Inflammatory macrophage treated with lipopolysaccharide for 1 hour (primary cell): Measurements from ENCODE around the gene BOD1.

Experiments used
- DNase-seq, 2 donors: peaks; one replicate each; pipeline ENCODE4 v3.0.0-alpha.2; 2020 to 2022

BOD1 gene

DNA sequence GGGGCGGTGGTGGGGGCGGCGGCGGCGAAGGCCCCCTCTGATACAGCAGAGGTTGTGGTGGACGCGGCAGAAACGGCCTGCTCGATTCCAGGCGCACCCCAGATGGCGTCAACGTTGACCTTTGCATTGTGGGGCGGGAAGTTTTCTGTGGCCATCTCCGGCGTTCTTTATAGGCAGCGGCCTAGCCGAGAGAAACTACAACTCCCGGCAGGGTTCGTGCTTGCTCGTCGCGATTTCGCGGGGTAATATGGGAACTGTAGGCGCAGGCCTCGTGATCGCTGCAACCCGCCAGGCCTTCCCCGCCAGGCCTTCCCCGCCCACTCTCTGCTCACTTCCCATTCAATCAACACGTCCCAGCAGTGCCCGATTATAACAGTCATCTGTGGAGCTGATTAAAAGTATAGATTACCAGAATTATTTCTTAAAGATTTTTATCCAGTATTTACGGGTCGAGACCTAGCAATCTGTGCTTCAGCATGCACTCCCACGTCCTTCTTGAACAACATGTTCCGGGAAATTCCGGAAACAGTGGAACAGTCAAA lies at the start of gene BOD1:
Gene BOD1, minus strand, starts transcription at position 74 of the 542 bp plus-strand sequence. CDS start 214 bp downstream, outside the sequence.
- DNase-seq, result peak; percentile 98 to 99

DNA sequence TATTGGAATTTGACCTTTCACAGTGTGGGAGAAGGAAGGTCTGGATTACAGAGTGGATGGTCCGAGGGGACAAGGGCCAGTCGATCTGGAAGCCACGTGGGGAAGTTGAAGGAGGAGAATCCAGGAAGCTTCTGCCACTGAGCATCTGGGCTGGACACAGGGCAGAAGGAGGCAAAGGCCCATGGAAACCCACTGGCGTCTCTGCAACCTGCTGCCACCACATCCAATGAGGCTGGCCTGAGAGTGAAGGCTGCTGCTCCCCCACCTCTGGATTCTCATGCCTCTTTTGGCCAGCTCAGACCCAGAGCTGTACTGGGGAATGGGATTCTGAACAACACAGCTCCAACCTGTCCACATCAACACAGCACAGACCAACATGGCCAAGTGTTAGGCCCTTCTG lies 48.9 kb upstream of the BOD1 start:
- no peak for DNase-seq

DNA sequence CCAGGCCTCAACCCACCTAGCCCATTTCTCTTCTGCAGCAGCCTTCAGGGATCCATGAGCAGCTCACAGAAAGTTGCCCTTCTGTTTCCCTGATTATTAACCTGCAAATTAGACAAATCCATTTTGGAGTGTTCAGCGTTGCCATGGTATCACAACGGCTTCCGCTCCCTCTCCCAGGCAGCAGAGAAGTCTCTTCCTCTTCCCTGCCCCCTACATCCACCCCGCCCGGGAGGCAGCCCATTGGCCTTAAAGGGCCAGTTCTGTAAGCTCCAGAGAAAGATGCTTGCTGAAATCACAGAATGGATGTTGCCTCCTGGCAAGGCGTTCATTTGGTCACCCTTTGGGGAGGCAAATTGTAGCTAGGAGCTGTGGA lies 47.7 kb upstream of the BOD1 start:
- DNase-seq, result peak; percentile 55 to 72

DNA sequence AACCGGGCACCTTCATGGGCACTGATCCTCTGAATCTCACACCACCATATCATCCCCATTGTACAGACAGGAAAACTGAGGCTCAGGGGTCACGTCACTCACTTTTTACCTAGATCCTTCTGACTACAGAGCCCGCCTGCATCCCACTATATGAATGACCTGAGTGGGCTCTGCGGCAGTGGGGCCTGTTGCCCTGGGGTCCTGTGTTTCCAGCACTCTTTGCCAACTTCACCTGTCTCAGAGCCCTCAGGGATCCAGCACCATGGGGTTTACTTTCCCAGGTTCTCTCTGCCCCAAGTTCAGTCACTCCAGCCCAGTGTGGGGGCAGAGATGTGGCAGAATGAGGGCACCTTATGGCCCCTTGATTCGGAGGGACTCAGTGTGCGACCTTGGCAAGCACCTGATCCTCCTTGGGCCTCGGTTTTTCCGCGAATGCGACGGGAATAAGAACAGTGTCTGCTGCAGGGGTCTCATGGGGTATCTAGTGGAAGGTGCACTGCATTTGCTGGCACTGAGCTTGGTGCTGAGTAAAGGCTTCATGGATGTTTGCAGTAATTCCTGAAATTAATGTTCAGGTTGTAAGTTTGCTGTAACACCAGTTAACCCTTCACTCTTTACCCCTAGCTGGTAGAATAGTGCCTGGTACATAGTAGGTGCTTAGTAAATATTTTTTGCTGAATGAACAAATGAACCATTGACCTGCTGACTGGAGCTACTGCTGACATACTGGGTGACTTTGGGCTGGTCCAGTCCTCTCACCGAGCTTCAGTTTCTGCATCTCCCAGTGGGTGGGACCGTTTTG lies 47.1 kb upstream of the BOD1 start:
- DNase-seq, result no peak

DNA sequence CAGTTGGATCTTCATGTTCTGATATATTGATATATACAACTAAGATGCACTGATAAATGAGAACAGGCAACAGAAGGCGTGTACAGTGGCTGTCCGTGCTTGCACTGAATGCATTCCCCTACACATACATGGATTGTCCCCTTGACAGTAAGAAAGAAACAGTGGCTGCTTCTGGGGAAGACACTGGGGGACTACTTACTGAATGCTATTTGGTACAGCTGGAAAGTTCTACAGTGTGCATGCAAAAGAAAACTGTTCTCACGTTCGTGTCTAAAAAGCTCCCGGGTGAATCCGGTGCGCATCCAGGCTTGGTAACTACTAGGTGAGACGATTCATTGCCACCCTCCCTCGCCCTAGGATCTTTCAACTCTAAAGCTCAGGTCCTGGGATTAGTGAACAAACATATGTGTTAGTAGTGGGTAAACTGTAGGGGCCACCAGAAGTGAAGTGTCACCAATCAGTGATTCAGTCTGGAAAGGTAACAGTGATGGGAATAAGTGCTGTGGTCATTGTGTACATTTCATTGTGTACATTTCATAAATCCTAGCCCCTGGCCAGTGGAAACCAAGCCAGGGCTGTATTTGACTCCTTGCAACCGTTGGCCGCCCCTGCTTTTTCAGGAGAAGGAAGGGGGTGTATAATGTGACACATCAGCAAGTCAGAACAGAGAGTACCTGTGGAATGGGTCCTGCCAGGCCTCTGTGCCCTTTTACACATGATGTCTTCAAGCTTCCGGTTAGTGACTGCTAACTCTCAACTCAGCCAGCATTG lies 46.3 kb upstream of the BOD1 start:
- no peak for DNase-seq

DNA sequence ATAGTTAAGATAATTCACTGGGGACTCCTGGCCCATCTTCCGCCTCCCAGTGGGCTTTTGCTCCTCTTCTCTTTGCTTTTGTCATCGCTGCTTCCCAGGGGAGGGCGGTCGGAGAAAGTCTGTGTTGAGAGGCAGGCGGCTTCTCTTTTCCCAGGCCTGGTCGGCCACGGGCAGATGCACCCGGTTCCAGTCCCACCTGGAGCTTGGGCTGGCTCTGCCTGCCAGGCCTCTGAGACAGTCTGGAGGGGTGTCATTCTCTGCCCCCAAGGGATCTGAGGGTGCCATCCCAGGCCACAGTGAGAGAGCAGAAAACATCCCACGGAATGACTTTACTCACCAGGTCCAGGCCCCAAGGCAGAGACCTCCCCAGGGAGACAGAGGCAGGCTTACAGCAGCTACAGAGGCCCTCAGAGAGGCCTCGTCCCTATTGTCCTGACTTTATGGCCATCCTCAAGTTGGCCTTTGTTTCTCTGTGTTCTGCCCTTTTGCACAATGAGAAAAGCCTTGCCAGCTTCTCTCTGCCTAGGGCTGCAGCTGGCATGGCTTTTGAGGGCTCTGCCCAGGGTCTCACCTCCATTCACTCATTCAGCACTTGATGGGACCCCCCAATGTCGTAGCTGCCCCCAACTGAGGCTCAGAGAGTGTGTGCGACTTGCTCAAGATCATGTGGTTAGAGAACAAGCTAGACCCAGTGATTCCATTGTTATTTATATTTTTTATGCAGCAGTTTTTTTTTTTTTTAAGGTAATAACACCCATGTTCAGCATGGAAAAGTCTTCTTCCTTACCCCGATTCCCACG lies 44.2 kb upstream of the BOD1 start:
- DNase-seq, result no peak

DNA sequence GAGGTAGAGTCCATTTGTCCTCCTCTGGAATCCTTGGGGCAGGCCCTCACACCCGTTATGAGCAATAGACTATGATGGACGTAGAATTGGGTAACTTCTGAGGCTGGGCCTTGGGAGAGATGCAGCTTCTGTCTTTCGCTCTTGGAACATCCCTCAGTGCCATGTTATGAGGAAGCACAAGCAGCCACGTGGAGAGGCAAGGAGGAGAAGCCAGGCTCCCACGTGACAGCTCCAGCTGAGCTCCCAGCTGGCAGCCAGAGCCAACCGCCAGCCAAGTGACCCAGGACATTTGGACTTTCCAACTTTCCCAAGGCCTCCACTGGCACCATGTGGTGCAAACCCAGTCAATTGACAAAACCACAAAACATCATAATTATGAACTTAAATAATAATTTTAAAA lies 43.0 kb upstream of the BOD1 start:
- DNase-seq, result no peak

DNA sequence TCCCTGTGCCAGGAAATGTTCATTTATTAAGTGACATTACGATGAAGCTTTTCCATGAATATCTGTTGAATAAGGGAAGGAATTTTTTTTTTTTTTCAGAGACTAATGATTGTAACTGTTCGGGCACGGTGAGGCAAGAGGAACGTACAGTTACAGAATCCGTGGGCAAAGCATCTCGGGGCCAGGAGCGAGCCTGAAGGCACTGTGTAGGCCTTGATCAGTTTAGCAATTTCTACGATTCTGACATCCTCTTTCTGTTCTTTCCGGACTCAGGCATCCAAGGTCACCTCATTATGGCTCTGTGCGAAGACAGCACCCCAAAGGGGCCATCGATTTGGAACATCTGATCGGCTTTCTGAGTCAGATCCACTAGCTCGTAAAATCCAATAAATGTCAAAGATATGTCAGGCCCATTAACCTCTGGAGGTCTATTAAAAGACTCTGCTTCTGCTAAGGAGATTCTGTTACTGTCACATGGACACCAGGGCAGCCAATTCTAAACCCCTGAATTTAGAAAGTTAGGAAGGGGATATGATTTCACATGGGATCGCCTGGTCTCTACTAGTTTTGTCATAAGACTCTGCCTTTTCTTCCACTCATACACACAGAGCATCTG lies 41.4 kb upstream of the BOD1 start:
- peak in 1 of 2 donors; percentile 24 for DNase-seq

DNA sequence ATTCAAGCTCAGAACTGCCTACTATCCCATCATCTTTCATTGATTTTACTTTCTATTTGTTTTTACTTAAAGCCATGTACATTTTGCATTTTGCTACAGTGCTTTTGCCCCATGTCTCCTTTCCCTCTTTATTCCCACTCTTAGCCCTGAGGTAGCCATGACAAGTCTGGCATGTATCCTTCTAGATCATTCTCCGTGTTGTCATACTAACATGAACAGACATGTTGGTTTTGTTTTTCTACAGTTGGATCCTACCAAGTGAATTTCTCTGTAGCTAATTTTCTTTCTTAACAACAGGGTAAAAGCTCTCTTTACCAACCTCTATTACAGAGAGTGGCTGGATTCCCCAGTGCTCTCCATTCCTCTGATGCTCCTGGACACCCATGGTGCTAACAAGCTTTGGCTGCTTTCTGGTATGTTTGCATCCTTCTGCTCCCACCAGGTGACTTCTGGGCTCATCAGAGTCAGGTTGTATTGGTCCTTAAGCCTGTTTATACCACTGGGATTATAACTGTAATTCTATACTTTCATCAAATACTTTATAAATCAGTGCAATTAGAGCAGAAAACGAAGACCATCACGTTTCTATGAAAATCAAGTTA lies 38.8 kb upstream of the BOD1 start:
- DNase-seq, result no peak

DNA sequence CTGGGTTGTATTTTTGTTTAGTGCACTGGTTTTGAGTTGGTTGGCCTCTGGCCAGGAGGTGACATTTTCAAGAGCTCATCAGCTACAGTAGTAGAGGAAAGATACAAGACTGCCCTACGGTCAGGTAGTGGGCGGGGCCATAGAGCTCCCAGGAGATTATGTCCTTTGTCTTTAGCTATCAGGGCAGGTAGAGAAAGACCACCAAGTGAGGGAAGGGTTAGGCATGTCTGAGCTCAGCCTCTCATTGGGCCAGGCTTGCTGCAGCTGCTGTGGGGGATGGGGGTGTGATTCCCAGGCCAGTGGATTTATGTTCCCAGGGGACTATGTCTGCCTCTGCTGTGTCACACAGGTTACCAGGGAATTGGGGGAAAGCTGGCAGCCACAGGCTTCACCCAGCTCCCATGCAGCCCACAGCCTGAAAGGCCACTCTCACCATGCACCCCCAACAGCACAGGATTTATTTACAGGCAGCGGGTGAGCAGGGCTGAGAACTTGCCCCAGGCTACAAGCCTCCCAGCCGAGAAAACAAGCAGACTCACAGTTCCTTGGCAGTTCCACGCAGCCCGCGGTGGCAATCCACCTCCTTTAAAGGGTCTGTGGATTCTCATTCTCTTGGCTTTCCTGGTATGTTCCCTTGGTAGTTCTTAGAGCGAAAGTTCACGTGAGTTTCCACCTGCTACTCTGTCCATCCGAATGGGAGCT lies 37.5 kb upstream of the BOD1 start:
- no peak for DNase-seq

DNA sequence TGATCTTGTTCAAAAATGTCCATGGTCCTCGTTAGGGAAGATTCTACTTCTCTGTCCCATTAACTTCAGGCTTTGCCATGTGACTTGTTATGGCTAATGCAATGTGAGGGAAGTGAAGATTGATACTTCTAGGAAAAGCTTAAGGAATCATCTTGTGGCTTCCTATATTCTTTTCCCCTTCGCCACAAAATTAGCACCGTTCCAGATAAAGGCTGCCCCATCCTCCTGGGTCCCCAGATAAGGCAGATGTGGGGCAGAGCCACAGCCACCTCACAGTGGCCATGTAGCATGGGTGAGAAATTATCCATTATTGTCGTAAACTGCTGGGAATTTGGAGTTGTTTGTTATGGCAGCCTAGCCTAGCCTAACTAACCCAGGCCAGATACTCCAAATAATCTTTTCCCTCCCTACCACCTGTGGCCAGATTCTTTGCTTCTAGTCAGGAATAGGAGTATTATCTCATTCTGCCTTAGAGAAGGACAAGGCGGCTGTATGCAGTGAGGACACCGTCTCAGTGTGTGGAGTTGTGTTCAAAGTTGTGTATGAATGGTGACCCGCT lies 31.9 kb upstream of the BOD1 start:
- DNase-seq, result no peak

DNA sequence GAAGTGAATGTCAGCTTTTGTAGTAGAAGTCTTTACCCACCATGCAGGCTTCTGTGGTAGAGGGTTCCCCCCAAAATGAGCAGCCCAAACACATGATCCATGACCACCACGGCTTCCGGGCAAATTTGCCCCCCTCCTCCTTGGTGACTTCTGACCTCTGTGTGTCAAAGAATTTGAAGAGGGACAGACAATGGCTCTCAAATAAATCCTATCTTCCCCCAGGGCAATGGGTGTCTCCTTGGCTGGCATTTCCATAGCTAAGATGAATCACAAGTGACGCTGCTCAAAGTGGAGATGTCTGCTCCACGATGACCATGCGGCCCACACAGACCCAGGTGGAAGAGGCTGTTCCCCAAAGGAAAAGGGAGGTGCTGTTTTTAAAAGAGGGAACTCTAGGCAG lies 30.2 kb upstream of the BOD1 start:
- no peak for DNase-seq

DNA sequence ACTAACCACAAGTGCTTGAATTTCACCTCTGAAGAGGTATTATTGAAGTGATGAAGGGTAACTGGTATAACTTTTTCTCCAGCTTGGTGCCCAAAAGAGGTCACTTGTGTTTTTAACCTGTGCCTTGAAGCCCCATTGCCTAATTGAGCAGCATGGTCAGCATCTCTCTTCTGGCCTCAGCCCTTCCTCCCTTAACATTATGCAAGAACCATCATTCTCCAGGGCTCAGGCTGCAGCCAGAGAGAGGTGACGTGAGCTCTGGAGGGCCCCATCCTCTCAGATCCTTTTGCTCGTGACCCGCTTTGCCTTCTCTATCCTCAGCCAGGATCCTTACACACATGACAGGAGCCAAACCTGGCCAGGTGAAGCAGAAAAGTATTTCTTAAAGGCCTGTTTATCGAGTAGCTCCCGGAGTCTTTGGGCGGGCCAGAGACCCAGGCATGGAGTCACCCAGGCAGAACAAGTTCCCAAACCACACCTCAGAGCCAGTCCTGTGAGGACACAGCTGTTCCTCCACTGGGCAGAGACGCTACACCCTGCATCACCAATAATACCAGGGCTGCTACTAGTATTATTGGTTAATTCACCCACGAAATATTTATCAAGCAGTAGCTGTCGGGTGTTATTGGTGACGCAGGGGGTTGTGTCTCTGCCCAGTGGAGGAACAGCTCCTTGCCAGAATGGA lies 29.6 kb upstream of the BOD1 start:
- no peak for DNase-seq

DNA sequence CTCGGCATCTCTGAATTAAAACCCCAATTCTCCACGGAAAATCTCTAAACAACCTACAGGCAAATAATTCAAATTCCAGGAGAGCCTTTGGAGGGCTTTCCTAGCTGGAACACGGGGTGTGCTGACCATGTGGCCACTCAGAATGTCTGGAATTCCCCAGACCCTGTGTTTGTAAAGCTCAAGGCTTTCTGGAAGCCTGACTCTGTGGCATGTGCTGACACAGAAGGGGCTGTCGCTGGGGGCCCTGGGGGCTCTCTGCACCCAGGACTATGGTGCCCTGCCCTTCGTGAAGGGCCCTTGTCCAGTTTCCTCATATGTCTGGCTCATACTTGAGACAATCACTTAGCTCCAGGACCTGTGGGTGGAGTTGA lies 29.0 kb upstream of the BOD1 start:
- no peak for DNase-seq

DNA sequence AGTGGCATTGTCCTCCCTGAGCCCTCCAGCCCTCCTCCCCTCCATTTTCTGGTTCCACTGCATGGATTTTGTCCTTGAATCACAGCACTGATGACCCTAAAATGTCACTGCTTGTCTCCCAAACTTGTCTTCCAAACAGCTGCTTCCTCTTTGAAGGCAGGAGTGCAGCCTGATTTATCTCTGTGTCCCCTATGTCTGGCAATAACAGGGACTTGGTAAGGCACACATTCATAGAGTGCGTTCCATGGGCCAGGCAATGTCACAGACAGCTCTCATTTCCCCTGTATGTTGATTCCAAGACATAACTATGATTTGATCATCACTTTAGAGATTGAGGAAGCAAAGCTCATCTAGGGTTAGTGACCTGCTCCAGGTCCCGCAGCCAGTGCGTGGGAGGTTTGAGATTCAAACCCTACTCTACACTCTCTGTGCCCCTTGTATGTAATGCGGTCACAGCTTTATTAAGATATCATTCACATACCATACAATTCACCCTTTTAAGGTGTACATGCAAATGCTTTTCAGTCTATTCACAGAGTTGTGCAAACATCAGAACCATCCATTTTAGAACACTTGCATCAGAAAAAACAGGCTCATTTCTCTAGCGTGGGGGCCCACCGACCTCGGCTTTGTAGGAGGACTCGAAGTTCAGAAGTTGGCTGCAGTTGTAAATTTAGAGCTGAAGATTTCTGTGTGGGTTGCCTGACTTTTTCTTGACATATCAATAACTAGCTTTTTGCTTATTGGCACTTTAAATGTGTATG lies 28.4 kb upstream of the BOD1 start:
- DNase-seq, result peak in 1 of 2 donors; percentile 22

DNA sequence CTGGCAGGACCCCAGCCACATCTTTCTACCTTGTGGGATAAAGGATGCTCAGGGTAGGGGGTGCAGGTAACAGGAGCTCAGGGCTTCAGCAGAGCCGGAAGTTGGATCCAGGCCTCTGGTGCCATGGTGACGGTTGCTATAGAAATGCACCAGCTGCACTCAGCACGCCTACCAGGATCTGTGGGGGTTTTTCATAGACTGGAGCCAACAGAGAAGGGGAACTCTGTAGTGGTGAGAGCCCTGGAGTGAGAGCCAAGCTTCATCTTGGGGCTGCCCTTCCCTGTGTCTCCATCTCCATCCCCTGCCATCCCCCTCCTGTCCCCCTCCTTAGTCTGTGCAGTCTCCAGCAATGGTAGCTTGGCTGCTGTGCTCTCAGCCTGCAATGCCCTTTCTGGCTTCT lies 27.5 kb upstream of the BOD1 start:
- peak; percentile 39 to 65 for DNase-seq

DNA sequence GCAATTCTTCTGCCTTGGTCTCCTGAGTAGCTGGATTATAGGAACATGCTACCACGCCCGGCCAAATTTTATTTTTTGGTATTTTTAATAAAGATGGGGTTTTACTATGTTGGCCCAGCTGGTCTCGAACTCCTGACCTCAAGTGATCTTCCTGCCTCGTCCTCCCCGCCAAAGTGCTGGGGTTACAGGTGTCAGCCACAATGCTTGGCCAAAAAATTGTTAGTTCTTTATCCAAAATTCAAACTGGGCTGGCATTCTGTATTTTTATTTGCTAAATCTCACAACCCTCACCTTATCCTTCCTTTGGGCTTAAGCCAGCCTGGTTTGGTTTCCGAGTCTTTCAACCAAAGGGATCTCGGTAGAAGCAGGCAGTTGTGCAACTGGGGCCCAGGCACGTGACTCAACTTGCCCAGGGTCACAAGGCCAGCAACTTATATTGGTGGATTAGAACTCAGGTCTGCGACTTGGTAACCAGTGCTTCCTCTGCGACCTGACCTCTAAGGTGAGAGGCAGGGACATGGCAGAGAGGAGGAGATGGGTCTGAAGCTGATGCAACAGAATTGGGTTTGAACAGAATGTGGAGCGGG lies 26.5 kb upstream of the BOD1 start:
- no peak for DNase-seq

DNA sequence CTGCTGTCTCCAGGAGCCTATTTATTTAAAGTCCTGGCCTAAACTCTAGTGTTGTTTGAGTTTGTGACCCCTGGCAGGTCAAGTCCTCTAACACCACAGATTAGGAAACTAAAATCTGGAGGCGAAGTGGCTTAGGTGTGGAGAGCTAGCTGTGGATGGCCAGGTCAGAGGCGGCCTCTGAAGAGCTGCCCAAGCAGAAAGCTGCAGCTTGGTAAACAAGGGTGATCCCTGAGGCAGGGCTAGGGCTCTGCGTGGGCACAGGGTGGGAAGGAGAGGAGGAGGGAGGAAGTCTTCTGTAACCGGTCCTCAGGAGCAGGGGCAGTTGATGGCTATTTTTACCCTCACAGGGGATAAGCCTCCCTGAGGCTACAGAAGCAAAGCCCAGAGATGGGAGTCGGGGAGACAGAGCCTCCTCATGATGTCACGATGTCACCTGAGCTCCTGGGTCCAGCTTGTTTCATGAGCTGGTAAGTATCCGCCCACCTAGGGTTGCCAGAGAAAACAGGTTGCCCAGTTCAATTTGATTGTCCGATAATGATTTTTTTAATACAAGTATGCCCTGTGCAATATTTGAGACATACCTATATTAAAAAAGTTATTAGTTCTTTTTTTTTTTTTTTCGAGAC lies 25.9 kb upstream of the BOD1 start:
- DNase-seq, result no peak

DNA sequence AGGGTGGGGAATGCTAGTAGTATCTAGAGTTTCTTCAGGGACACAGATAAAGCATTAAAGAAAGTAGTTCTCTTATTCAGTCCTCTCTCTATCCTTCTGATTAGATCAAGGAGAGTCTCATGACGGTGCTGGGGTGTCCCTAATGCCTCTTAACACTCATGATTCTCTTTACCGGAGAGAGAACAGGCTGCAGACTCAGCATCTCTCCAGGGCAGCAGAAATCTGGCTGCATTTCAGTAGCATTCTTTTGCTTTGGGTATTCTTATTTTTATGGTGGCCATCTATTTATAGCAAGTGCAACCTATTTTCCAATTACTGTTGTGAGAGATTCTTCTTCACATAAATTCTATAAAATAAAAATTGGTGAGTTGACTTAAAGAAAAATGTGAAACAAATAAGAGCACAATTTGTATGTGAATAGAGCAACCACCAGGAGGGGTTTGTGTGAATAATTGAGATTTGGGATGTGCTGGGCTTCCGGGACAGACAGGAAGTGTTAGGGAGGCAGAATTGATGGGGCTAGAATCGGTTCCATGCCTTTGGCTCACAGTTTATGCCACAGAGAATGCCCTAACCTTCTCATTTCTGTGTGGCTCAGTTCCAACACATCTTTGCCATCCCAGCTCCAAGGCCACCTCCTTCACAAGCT lies 23.8 kb upstream of the BOD1 start:
- DNase-seq, result no peak
